HG03565 (cell line): ENCODE data around the gene SPRED1.
A peak's percentile ranks its signal among the peaks of the same experiment; 100 is the strongest.
"Not testable (repeated sequence)": the region's sequence is repeated elsewhere in the genome, so short reads cannot be mapped to it uniquely, and the experiment has no call there.

Experiments used
- ATAC-seq: cut with Tn5 transposase; IDR thresholded peaks from one replicate; pipeline ENCODE4 v1.9.1; 2021; ENCODE audit warnings: mild to moderate bottlenecking, moderate library complexity; ENCODE audit not compliant: unreplicated experiment

Gene SPRED1

GRCh38 chr15:38274135-38274534, 21.5 kb downstream of the SPRED1 start:
- no peak for ATAC-seq

GRCh38 chr15:38275959-38276358, 23.3 kb downstream of the SPRED1 start:
- no peak for ATAC-seq

GRCh38 chr15:38277281-38277680, 24.6 kb downstream of the SPRED1 start:
- not testable (repeated sequence) for ATAC-seq

GRCh38 chr15:38281031-38281430, 28.4 kb downstream of the SPRED1 start:
- no peak for ATAC-seq

- no peak for ATAC-seq
Measured at GRCh38 chr15:38283010-38283409, 30.4 kb downstream of the SPRED1 start.

DNA sequence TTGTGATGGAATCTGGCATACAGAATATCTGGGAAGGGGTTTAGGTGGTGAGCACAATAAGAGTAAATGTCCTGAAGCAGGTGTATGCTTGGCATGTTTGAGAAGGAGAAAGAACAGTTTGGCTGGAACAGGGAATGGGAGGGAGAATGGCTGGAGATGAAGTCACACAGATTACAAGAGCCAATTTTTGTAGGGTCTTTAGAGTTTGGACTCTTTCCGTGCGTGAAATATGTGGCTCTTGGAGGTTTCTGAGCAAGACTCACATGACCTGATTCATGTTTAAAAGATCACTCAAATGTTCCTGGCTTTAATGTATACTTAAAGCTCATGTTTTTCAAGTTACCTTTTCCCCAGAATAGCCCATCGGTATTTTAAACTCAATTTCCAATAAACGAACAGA, 32.8 kb downstream of the SPRED1 start:
- ATAC-seq = no peak

- ATAC-seq = no peak
Measured at GRCh38 chr15:38294126-38294525, 41.5 kb downstream of the SPRED1 start.

DNA sequence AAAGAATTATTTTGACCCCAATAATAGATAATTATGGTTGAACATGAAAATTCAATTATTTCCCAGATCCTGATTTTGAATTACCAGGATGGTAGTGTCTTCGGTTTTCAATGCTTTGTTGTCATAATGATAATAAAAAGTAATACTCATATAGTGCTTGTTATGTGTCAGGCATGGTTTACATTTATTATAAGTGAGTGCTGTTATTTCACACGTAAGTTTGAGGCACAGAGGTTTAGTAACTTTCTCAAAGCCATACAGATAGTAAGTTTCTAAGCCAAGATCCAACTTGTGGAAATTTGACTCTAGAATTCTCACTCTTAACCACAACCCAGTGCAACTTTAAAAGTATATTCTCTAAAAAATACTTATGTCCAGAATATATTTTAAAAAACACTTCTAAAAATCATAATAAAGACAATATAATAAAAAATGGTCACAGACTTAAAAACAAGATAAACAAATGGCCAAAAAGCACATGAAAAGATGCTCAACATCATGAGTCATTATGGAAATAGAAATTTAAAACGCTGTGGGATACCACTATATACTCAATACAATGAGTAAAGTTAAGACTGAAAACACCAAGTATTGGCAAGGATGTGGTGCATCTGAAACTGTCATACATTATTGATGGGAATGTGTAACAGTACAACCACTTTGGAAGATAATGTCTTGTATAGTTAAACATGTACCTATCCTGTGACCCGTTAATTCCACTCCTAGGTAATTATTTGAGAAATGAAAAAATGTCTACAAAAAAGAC, 45.2 kb downstream of the SPRED1 start:
- ATAC-seq = no peak

GRCh38 chr15:38299216-38299615, 46.6 kb downstream of the SPRED1 start:
- ATAC-seq = no peak

DNA sequence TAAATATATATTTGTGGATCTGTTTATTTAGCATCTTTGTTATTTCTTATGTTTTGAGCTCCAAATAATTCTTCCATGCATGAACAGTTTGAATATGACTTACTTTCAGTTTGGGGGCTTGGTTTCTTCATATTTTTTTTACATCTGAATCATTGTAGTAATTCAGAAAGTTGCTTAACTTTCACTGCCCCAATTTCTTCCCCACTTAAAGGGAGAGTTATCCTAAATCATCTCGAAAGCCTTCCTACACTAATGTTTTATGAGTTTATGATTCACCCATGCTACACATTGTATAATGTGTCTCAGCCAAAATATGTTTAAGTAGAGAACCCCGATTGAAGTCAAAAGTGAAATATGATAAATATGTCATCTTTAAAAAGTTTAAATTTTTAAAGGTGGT, 47.8 kb downstream of the SPRED1 start:
- no peak for ATAC-seq

GRCh38 chr15:38304481-38304880, 51.8 kb downstream of the SPRED1 start:
- no peak for ATAC-seq

- no peak for ATAC-seq
Measured at GRCh38 chr15:38307251-38307650, 54.6 kb downstream of the SPRED1 start.

DNA sequence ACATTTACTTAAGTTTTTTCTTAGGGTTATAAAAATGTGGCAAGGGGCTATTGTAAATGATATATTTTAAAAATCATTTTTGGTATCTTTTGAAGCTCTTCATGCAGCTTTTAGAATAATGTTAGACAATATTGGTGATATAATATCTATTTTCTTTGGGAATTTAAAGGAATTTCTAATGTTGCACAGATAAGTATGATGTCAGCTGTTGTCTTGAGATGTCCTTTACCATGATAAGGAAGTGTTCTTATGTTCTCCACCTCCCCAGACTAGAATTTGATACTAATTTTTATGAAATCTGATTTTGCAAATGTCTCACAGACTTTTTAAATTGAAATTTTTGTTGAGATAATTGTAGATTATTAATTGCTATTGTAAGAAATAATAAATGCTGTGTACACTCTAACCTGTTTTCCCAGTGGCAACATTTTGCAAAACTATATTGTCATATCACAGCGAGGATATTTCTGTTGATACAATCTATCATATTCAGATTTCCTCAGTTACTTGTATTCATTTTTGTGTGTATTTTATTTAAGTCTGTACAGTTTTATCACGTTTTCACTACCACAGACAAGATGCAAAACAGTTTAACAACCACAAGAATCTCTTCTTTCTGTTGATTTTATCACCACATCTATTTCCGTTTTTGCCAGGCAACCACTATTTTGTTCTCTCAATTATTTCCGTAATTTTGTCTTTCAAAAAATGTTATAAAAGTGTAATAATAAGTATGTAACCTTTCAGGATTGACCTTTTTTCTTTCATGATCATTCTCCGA, 55.4 kb downstream of the SPRED1 start:
- no peak for ATAC-seq

GRCh38 chr15:38308797-38309196, 56.2 kb downstream of the SPRED1 start:
- ATAC-seq = peak; percentile 56

- ATAC-seq = no peak
Measured at GRCh38 chr15:38312190-38312589, 59.6 kb downstream of the SPRED1 start.

GRCh38 chr15:38316311-38316710, 63.7 kb downstream of the SPRED1 start:
- no peak for ATAC-seq

DNA sequence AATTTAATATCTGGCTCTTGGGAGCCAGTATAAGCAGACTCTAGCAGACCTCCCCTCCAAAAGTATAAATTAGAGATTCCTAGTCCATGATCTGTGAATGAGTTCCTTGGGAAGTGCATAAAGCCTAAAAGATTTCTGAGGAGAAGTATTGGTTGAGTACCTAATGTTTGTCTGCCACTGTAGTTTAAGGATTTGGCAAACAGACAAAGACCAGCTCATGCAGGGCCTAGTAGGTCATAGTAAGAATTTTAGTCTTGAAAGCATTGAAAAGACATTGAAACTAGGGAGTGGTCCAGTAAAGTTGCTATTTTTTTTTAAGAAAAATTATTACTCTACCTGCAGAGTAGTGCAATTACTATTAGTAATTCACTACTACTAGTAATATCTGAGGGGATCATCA, 67.5 kb downstream of the SPRED1 start:
- no peak for ATAC-seq

- ATAC-seq = no peak
Measured at GRCh38 chr15:38320866-38321265, 68.2 kb downstream of the SPRED1 start.

DNA sequence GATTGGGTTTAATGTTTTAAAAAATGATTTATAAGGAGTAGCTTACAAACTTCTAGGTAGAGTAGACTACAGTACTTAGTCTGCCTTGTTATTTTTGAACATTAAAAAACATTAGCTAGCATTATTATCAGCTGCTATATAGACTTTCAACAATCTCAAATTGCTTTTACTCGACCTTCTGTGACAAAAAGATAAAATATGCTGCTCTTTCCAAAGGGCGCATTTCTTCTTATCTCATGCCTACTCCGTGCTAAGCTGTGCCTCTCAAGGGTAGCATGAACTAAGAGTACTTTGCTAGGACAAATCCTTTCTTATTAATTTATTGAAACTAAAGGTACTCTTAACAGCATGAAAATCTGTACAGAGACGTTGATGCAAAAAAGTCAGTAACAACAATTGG, 71.3 kb downstream of the SPRED1 start:
- ATAC-seq = no peak

- ATAC-seq = no peak
Measured at GRCh38 chr15:38324939-38325647, 72.5 kb downstream of the SPRED1 start.

DNA sequence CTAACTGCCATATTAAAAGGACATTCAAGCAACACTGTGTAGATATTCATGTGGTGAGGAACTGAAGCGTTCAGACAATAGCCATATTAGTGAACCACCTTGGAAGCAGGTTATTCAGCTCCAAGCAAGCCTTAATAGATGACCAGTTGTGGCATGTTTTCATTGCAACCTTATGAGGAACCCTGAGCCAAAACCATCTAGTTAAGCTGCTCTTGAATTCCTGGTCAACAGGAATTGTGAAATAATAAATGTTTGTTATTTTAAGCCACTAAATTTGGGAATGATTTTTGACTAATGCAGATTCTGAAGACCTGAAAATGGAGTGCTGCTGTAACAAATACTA, 73.0 kb downstream of the SPRED1 start:
- ATAC-seq = no peak

DNA sequence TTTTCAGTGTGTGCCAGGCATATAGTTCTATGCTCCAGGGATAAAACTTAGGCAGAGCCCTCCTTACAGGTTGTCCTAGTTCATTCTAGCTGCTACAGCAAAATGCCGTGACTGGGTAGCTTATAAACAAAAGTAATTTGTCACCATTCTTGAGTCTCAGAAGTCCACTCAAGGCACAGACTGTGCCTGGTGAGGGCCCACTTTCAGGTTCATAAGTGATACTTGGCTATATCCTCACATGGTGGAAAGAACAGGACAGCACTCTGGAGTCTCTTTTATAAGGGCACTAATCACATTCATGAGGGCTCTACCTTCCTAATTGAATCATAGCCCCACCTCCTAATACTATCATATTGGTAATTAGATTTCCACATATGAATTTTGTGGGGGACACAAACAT, 80.1 kb downstream of the SPRED1 start:
- ATAC-seq = no peak
